A549 (cell line): ENCODE measurements around the gene ZBTB49. TPM values are rescaled to one million over a fixed set of nuclear protein-coding genes. Genes with fewer than 3 reads are reported as not detected.

Experiments used
- ATAC-seq, 2 experiments: fragments of 200-7000 bp in 1 of 2; fragments of >200 bp in 1 of 2; cut with Nextera tagmentation in 1 of 2; cut with Tn5 transposase in 1 of 2; 3 replicates each; pipeline versions ENCODE4 v1.8.0 to v1.9.1; 2018 to 2020; ENCODE audit warnings: mild to moderate bottlenecking in 1 of 2, moderate library complexity in 1 of 2
- CTCF ChIA-PET: fragments of 300-600 bp; sonication (Branson Sonifier 250); formaldehyde crosslinking; extraction: SDS; loops from one replicate; lab custom pipeline; 2021; ENCODE audit warnings: antibody characterized with exemption, inconsistent platforms; lab: Yijun Ruan, JAX
- POLR2A ChIA-PET: fragments of 350-600 bp; formaldehyde crosslinking; extraction: SDS; loops from one replicate; lab custom pipeline; 2021; ENCODE audit warnings: antibody characterized with exemption, inconsistent platforms; lab: Yijun Ruan, JAX
- DNase-seq, 2 experiments: peaks; one replicate each; pipeline versions ENCODE4 v3.0.0 to v3.0.0-alpha.2; 2011 to 2016; ENCODE audit warnings: low read depth in 1 of 2, low spot score in 1 of 2
- FAIRE-seq: peaks from 2 replicates; lab custom pipeline; 2011; peaks lifted over from hg19 to GRCh38; lab: Jason Lieb, UNC
- H3K27ac ChIP-seq, 2 experiments: fragments of >200 bp; sonication (Bioruptor Twin); formaldehyde crosslinking; 3 replicates each; pipeline ENCODE4 v1.5.1; 2016 to 2017
- H3K4me1 ChIP-seq: fragments of >200 bp; sonication (Bioruptor Twin); formaldehyde crosslinking; 3 replicates; pipeline ENCODE4 v1.6.1; 2016
- H3K4me2 ChIP-seq: fragments of >200 bp; sonication (Bioruptor Twin); formaldehyde crosslinking; 3 replicates; pipeline ENCODE4 v1.6.1; 2016
- H3K4me3 ChIP-seq: fragments of >200 bp; sonication (Bioruptor Twin); formaldehyde crosslinking; 3 replicates; pipeline ENCODE4 v1.5.1; 2016
- H3K9me3 ChIP-seq: fragments of >200 bp; sonication (Bioruptor Twin); formaldehyde crosslinking; 3 replicates; pipeline ENCODE4 v1.6.1; 2016
- BHLHE40 ChIP-seq: IDR thresholded peaks from 2 replicates; pipeline ENCODE4 v1.6.1; 2012; ENCODE audit warnings: low read depth, low read length, inconsistent platforms
- CHD2 ChIP-seq: fragments of 150-350 bp; IDR thresholded peaks from 2 replicates; pipeline ENCODE4 v1.6.1; 2014; ENCODE audit warnings: low read length; ENCODE audit not compliant: partially characterized antibody
- EHF ChIP-seq: fragments of 250-450 bp; sonication (Bioruptor Pico); IDR thresholded peaks from 2 replicates; pipeline ENCODE4 v1.5.0; 2020; ENCODE audit warnings: mild to moderate bottlenecking
- EHMT2 ChIP-seq: fragments of 200-600 bp; sonication (generic); IDR thresholded peaks from 2 replicates; pipeline ENCODE4 v1.6.1; 2016; ENCODE audit warnings: antibody characterized with exemption, low read depth, mild to moderate bottlenecking, moderate library complexity
- EP300 ChIP-seq, 2 experiments: fragments of >200 bp; sonication (Bioruptor Twin); formaldehyde crosslinking; IDR thresholded peaks; 2 replicates in 1 of 2; 3 replicates in 1 of 2; pipeline ENCODE4 v1.6.1; 2016 to 2017
- ESRRA ChIP-seq: fragments of 150-350 bp; IDR thresholded peaks from 2 replicates; pipeline ENCODE4 v1.6.1; 2014; ENCODE audit warnings: mild to moderate bottlenecking, low read length, borderline replicate concordance
- FOSL2 ChIP-seq, 2 experiments: fragments of 450-650 bp in 1 of 2; fragments of >200 bp in 1 of 2; sonication (Bioruptor Twin) in 1 of 2; formaldehyde crosslinking; IDR thresholded peaks; 2 replicates each; pipeline versions ENCODE4 v1.5.0 to v1.6.1; 2016 to 2020; ENCODE audit warnings: mild to moderate bottlenecking in 1 of 2, moderate library complexity in 1 of 2
- FOXS1 ChIP-seq: fragments of 250-450 bp; sonication (Bioruptor Pico); IDR thresholded peaks from 2 replicates; pipeline ENCODE4 v1.5.0; 2020; ENCODE audit warnings: mild to moderate bottlenecking, moderate library complexity
- HES2 ChIP-seq: fragments of >200 bp; sonication (Bioruptor Twin); formaldehyde crosslinking; IDR thresholded peaks from 2 replicates; pipeline ENCODE4 v1.6.1; 2016
- HEYL ChIP-seq: fragments of 250-450 bp; sonication (Bioruptor Pico); IDR thresholded peaks from 2 replicates; pipeline ENCODE4 v1.8.0; 2021; ENCODE audit warnings: mild to moderate bottlenecking, moderate library complexity
- HOXA7 ChIP-seq: fragments of 250-450 bp; sonication (Bioruptor Pico); IDR thresholded peaks from 2 replicates; pipeline ENCODE4 v1.5.0; 2020; ENCODE audit warnings: mild to moderate bottlenecking, moderate library complexity
- HOXB5 ChIP-seq: fragments of 250-450 bp; sonication (Bioruptor Pico); IDR thresholded peaks from 2 replicates; pipeline ENCODE4 v1.5.0; 2020; ENCODE audit warnings: mild to moderate bottlenecking, moderate library complexity
- JUN ChIP-seq, 2 experiments: fragments of >200 bp; sonication (Bioruptor Twin); formaldehyde crosslinking; IDR thresholded peaks; 2 replicates in 1 of 2; 3 replicates in 1 of 2; pipeline ENCODE4 v1.6.1; 2016 to 2017
- KDM5A ChIP-seq: fragments of 200-600 bp; sonication (generic); IDR thresholded peaks from 2 replicates; pipeline ENCODE4 v1.6.1; 2016; ENCODE audit warnings: antibody characterized with exemption, mild to moderate bottlenecking
- MAZ ChIP-seq: fragments of 150-350 bp; IDR thresholded peaks from 2 replicates; pipeline ENCODE4 v1.6.1; 2014; ENCODE audit warnings: antibody characterized with exemption, low read depth, low read length, borderline replicate concordance
- NR3C1 ChIP-seq: fragments of >200 bp; sonication (Bioruptor Twin); formaldehyde crosslinking; IDR thresholded peaks from 3 replicates; pipeline ENCODE4 v1.6.1; 2017
- RAD21 ChIP-seq, 2 experiments: fragments of >200 bp in 1 of 2; sonication (Bioruptor Twin) in 1 of 2; formaldehyde crosslinking in 1 of 2; IDR thresholded peaks in 1 of 2; conservative IDR thresholded peaks in 1 of 2; 2 replicates in 1 of 2; 3 replicates in 1 of 2; pipeline ENCODE4 v1.6.1; 2012 to 2018; ENCODE audit warnings: inconsistent platforms in 1 of 2
- RARB ChIP-seq: fragments of 250-450 bp; sonication (Bioruptor Pico); IDR thresholded peaks from 2 replicates; pipeline ENCODE4 v1.8.0; 2021; ENCODE audit warnings: mild to moderate bottlenecking, moderate library complexity
- REST ChIP-seq: fragments of 200-600 bp; sonication (generic); IDR thresholded peaks from 2 replicates; pipeline ENCODE4 v1.6.1; 2016; ENCODE audit warnings: antibody characterized with exemption, mild to moderate bottlenecking, moderate library complexity
- RFX5 ChIP-seq: fragments of 450-650 bp; IDR thresholded peaks from 2 replicates; pipeline ENCODE4 v1.7.1; 2014; ENCODE audit warnings: antibody characterized with exemption, mild to moderate bottlenecking, moderate library complexity
- RNF2 ChIP-seq: fragments of 200-600 bp; sonication (generic); IDR thresholded peaks from 2 replicates; pipeline ENCODE4 v1.6.1; 2016; ENCODE audit warnings: low read depth, mild to moderate bottlenecking, antibody characterized with exemption, moderate library complexity, borderline replicate concordance
- SMC3 ChIP-seq: fragments of >200 bp; sonication (Bioruptor Twin); formaldehyde crosslinking; IDR thresholded peaks from 3 replicates; pipeline ENCODE4 v1.6.1; 2018; ENCODE audit warnings: inconsistent platforms
- SREBF2 ChIP-seq: fragments of 450-650 bp; IDR thresholded peaks from 2 replicates; pipeline ENCODE4 v1.6.1; 2014; ENCODE audit warnings: mild to moderate bottlenecking, moderate library complexity
- TFCP2L1 ChIP-seq: fragments of 250-450 bp; sonication (Bioruptor Pico); IDR thresholded peaks from 2 replicates; pipeline ENCODE4 v1.5.0; 2021; ENCODE audit warnings: mild to moderate bottlenecking
- TP53 ChIP-seq: fragments of 250-450 bp; sonication (Bioruptor Pico); IDR thresholded peaks from 2 replicates; pipeline ENCODE4 v1.5.0; 2021; ENCODE audit warnings: mild to moderate bottlenecking, moderate library complexity
- USF2 ChIP-seq: fragments of 450-650 bp; IDR thresholded peaks from 2 replicates; pipeline ENCODE4 v1.6.1; 2014; ENCODE audit warnings: antibody characterized with exemption
- ZSCAN20 ChIP-seq: fragments of 250-450 bp; sonication (Bioruptor Pico); IDR thresholded peaks from 2 replicates; pipeline ENCODE4 v1.8.0; 2022; ENCODE audit warnings: mild to moderate bottlenecking, moderate library complexity
- WGBS: methylation state at CpG from one replicate; pipeline ENCODE4 v1.1.6; 2017; ENCODE audit errors: missing lambda C conversion rate; 5-methylcytosine and 5-hydroxymethylcytosine counted together
- polyA plus RNA-seq, 4 experiments: library from polyadenylated mRNA; depleted of rRNA in 3 of 4; stranded (reverse); fragments of >200 nt; fragmentation: RNase III in 1 of 4; extraction: RNeasy Plus Mini Kit Qiagen cat#74134 plus additional on column Dnase treatment in 1 of 4; gene quantifications; 2 replicates in 3 of 4; 3 replicates in 1 of 4; pipeline ENCODE4 v1.2.3, GENCODE V29; 2011 to 2017
- TF ChIP-seq, protein P1 (sequence below): fragments of 250-450 bp; sonication (Bioruptor Pico); IDR thresholded peaks from 2 replicates; pipeline ENCODE4 v1.5.0; 2021; ENCODE audit warnings: mild to moderate bottlenecking, moderate library complexity, borderline replicate concordance
- TF ChIP-seq, protein P2 (sequence below): fragments of 150-350 bp; IDR thresholded peaks from 2 replicates; pipeline ENCODE4 v1.6.1; 2014; ENCODE audit warnings: low read depth, mild to moderate bottlenecking, low read length

ZBTB49 gene
- polyA plus RNA-seq, 2 of the 4 experiments (the other 2 are of a cell fraction), result 1.9 to 3.1 TPM

- no peak for FAIRE-seq
- no peak for TF ChIP-seq RNF2
- TF ChIP-seq ZSCAN20, result no peak
- TF ChIP-seq TP53 (CRISPR knock-in tag), result no peak
- TF ChIP-seq JUN (IDR thresholded peaks at IDR 0.05), result no peak
- TF ChIP-seq HEYL (CRISPR knock-in tag), result no peak
- no peak for TF ChIP-seq NR3C1
- no peak for TF ChIP-seq RAD21 (conservative IDR thresholded peaks at IDR 0.05 in 1 of 2, IDR thresholded peaks at IDR 0.05 in 1 of 2)
- no peak for TF ChIP-seq KDM5A
- no peak for TF ChIP-seq MAZ
- TF ChIP-seq CHD2, result no peak
- TF ChIP-seq EP300 (IDR thresholded peaks at IDR 0.05), result no peak
- TF ChIP-seq ESRRA, result no peak
- TF ChIP-seq HOXA7 (CRISPR knock-in tag), result no peak
- TF ChIP-seq, protein P1, sequence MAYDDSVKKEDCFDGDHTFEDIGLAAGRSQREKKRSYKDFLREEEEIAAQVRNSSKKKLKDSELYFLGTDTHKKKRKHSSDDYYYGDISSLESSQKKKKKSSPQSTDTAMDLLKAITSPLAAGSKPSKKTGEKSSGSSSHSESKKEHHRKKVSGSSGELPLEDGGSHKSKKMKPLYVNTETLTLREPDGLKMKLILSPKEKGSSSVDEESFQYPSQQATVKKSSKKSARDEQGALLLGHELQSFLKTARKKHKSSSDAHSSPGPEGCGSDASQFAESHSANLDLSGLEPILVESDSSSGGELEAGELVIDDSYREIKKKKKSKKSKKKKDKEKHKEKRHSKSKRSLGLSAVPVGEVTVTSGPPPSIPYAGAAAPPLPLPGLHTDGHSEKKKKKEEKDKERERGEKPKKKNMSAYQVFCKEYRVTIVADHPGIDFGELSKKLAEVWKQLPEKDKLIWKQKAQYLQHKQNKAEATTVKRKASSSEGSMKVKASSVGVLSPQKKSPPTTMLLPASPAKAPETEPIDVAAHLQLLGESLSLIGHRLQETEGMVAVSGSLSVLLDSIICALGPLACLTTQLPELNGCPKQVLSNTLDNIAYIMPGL (CRISPR knock-in tag), result no peak
- no peak for TF ChIP-seq FOSL2 (IDR thresholded peaks at IDR 0.05)
- no peak for TF ChIP-seq FOSL2 (CRISPR knock-in tag; IDR thresholded peaks at IDR 0.05)
- TF ChIP-seq, protein P2, sequence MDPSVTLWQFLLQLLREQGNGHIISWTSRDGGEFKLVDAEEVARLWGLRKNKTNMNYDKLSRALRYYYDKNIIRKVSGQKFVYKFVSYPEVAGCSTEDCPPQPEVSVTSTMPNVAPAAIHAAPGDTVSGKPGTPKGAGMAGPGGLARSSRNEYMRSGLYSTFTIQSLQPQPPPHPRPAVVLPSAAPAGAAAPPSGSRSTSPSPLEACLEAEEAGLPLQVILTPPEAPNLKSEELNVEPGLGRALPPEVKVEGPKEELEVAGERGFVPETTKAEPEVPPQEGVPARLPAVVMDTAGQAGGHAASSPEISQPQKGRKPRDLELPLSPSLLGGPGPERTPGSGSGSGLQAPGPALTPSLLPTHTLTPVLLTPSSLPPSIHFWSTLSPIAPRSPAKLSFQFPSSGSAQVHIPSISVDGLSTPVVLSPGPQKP, result no peak
- TF ChIP-seq SREBF2, result no peak
- TF ChIP-seq REST, result no peak
- no peak for TF ChIP-seq HES2
- TF ChIP-seq HOXB5 (CRISPR knock-in tag), result no peak
- ATAC-seq, result no peak
- no peak overlapping the region for H3K4me3 ChIP-seq
- ChIA-PET CTCF (no interaction called here), POLR2A (no interaction called here)
- no peak for DNase-seq
- no peaks in the 10 kb centered on the region for H3K9me3 ChIP-seq
- no peak overlapping the region for H3K27ac ChIP-seq
- WGBS, result 95% methylated on average over 9 of the region's 11 CpGs
- H3K4me1 ChIP-seq, result no peaks in the 10 kb centered on the region
- no peak overlapping the region for H3K4me2 ChIP-seq
These were observed 20.7 kb upstream of the ZBTB49 start for GRCh38 chr4:4269331-4269731.

DNA sequence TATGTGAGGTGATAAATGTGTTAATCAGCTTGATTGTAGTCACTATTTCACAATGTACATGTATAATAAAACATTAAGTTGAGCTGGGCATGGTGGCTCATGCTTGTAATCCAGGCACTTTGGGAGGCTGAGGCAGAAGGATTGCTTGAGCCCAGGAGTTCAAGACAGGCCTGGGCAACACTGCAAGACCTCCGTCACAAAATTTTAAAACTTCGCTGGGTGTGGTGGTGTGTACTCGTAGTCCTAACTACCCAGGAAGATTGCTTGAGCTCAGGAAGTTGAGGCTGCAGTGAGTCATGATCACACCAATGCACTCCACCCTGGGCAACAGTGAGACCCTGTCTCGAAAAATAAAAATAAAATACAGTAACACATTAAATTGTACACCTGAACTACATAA lies 20.2 kb upstream of the ZBTB49 start:
- ATAC-seq, result no peak
- TF ChIP-seq EHMT2 (no peak), BHLHE40 (no peak), TFCP2L1 (CRISPR knock-in tag) (no peak), SREBF2 (no peak), RARB (CRISPR knock-in tag) (no peak), FOXS1 (no peak), ZSCAN20 (no peak), RFX5 (no peak), EHF (CRISPR knock-in tag) (no peak), ESRRA (no peak), SMC3 (no peak), USF2 (no peak)
- FAIRE-seq, result no peak
- no peaks in the 10 kb centered on the region for H3K9me3 ChIP-seq
- H3K27ac ChIP-seq, result no peak overlapping the region
- no peaks in the 10 kb centered on the region for H3K4me1 ChIP-seq
- ChIA-PET CTCF (no interaction called here), POLR2A (no interaction called here)
- no peak overlapping the region for H3K4me2 ChIP-seq
- no peak for DNase-seq
- H3K4me3 ChIP-seq, result no peak overlapping the region
- WGBS, result 94% methylated on average over 4 of the region's 4 CpGs
